Parathyroid adenoma (tissue), 2 donors: ENCODE measurements around the gene TRIM42.

Experiments used
- H2AFZ ChIP-seq: fragments of 300-600 bp; sonication (generic); one replicate; pipeline ENCODE4 v1.7.0; 2017; ENCODE audit warnings: antibody characterized with exemption, mild to moderate bottlenecking
- H3K27ac ChIP-seq: fragments of 300-600 bp; sonication (generic); one replicate; pipeline ENCODE4 v1.7.0; 2017
- H3K27me3 ChIP-seq: fragments of 300-600 bp; sonication (generic); one replicate; pipeline ENCODE4 v1.7.0; 2017; ENCODE audit warnings: low read length; ENCODE audit not compliant: control insufficient read depth, insufficient read depth
- H3K36me3 ChIP-seq: fragments of 300-600 bp; sonication (generic); one replicate; pipeline ENCODE4 v1.7.0; 2017; ENCODE audit warnings: low read length; ENCODE audit not compliant: control insufficient read depth, insufficient read depth
- H3K4me1 ChIP-seq: fragments of 300-600 bp; sonication (generic); one replicate; pipeline ENCODE4 v1.7.0; 2017; ENCODE audit warnings: control low read depth
- H3K4me2 ChIP-seq: fragments of 300-600 bp; sonication (generic); one replicate; pipeline ENCODE4 v1.7.0; 2017; ENCODE audit warnings: low read length
- H3K4me3 ChIP-seq: fragments of 300-600 bp; sonication (generic); one replicate; pipeline ENCODE4 v1.7.0; 2017; ENCODE audit warnings: low read depth, low read length
- H3K79me2 ChIP-seq: fragments of 300-600 bp; sonication (generic); one replicate; pipeline ENCODE4 v1.7.0; 2017; ENCODE audit warnings: control low read depth
- H3K9ac ChIP-seq: fragments of 300-600 bp; sonication (generic); one replicate; pipeline ENCODE4 v1.7.0; 2017; ENCODE audit warnings: mild to moderate bottlenecking
- H3K9me3 ChIP-seq: fragments of 300-600 bp; sonication (generic); one replicate; pipeline ENCODE4 v1.7.0; 2017; ENCODE audit warnings: low read length; ENCODE audit not compliant: control insufficient read depth
- CTCF ChIP-seq: fragments of 300-600 bp; sonication (generic); IDR thresholded peaks from one replicate; pipeline ENCODE4 v1.7.0; 2017; ENCODE audit warnings: antibody characterized with exemption, mild to moderate bottlenecking
- donor health status: primary hyperparathyroidism.

Gene TRIM42

GRCh38 chr3:140712301-140712700 is 34.4 kb downstream of the TRIM42 start:
- Histone ChIP-seq H3K27ac (no peak overlapping the region), H3K9ac (no peak overlapping the region), H3K4me2 (no peak overlapping the region), H3K4me3 (no peak overlapping the region), H3K27me3 (no peaks in the 10 kb centered on the region), H3K79me2 (no peaks in the 10 kb centered on the region), H3K36me3 (no peaks in the 10 kb centered on the region), H2AFZ (no peak overlapping the region), H3K9me3 (no peaks in the 10 kb centered on the region), H3K4me1 (no peaks in the 10 kb centered on the region)
- no peak for TF ChIP-seq CTCF

DNA sequence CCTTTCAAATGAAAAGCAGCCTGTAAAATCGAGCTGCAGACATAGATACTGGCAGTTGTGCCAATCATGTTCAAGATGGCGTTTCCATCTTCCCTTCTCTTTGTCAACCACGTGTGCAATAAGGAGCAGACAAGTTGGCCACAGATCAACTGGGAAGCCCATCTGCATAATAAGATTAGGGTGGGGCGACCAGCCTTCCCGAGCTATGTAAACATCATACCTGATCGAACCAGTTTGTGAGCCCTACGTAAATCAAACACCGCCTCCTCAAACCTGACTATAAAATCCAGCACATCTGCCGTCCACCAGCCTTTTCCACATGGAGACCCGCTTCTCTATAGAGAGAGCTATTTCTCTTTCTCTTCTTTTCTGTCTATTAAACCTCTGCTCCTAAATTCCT is 37.2 kb downstream of the TRIM42 start:
- Histone ChIP-seq H3K4me3 (no peak overlapping the region), H3K27me3 (no peaks in the 10 kb centered on the region), H3K27ac (no peak overlapping the region), H3K4me2 (no peak overlapping the region), H3K9ac (no peak overlapping the region), H3K9me3 (no peaks in the 10 kb centered on the region), H3K36me3 (no peaks in the 10 kb centered on the region), H3K4me1 (no peaks in the 10 kb centered on the region), H2AFZ (no peak overlapping the region), H3K79me2 (no peaks in the 10 kb centered on the region)
- TF ChIP-seq CTCF = no peak

GRCh38 chr3:140717921-140718320 is 40.1 kb downstream of the TRIM42 start:
- H3K4me2 ChIP-seq = no peak overlapping the region
- no peak overlapping the region for H2AFZ ChIP-seq
- no peaks in the 10 kb centered on the region for H3K36me3 ChIP-seq
- no peaks in the 10 kb centered on the region for H3K9me3 ChIP-seq
- no peaks in the 10 kb centered on the region for H3K4me1 ChIP-seq
- peak overlapping the region; percentile 19 for H3K27ac ChIP-seq
- no peak for TF ChIP-seq CTCF
- H3K4me3 ChIP-seq = no peak overlapping the region
- no peaks in the 10 kb centered on the region for H3K27me3 ChIP-seq
- no peak overlapping the region for H3K9ac ChIP-seq
- H3K79me2 ChIP-seq = no peaks in the 10 kb centered on the region

DNA sequence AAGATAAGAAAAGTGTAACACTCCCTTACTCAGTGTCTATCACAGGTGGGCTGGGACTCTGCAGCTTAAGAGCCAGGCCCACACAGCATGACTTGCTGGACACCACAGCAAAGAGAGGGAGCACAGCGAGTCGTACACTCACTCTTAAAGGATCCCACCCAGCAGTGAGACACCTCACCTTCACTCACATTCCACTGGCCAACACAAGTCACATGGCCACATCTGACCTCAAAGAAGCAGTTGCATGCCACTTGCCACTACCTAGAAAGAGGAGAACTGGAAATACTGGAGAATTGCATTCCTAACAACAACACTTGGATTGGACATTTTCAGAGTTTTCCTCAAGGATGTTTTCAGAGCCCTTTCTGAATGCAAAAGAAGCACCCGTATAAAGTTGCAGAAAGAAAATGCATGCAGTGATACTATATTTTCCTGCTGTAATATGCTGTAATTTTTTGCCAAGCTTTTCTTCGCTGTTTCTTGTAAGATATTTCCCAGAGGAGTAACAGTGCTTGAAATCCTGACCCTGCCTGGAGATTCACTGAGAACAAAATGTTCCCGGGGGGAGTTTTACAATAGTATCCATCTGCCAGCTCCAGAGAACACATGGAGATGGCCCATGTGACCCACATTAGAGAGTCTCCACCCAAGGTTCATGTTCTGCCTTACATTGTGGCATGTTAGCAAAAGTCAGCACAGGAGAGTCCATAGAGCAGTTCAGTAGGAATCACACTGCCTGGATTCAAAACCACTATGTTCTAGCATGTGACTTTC is 42.2 kb downstream of the TRIM42 start:
- TF ChIP-seq CTCF = no peak
- H3K79me2 ChIP-seq = no peaks in the 10 kb centered on the region
- no peak overlapping the region for H3K4me2 ChIP-seq
- no peak overlapping the region for H3K4me3 ChIP-seq
- no peaks in the 10 kb centered on the region for H3K9me3 ChIP-seq
- no peak overlapping the region for H2AFZ ChIP-seq
- H3K27ac ChIP-seq = peak overlapping the region; percentile 51
- H3K4me1 ChIP-seq = no peaks in the 10 kb centered on the region
- H3K9ac ChIP-seq = no peak overlapping the region
- no peaks in the 10 kb centered on the region for H3K36me3 ChIP-seq
- no peaks in the 10 kb centered on the region for H3K27me3 ChIP-seq

GRCh38 chr3:140723576-140723975 is 45.7 kb downstream of the TRIM42 start:
- no peaks in the 10 kb centered on the region for H3K79me2 ChIP-seq
- no peak overlapping the region for H3K27ac ChIP-seq
- TF ChIP-seq CTCF = no peak
- H3K36me3 ChIP-seq = no peaks in the 10 kb centered on the region
- no peak overlapping the region for H3K9ac ChIP-seq
- no peaks in the 10 kb centered on the region for H3K9me3 ChIP-seq
- H3K4me3 ChIP-seq = no peak overlapping the region
- no peak overlapping the region for H2AFZ ChIP-seq
- no peak overlapping the region for H3K4me2 ChIP-seq
- no peaks in the 10 kb centered on the region for H3K27me3 ChIP-seq
- H3K4me1 ChIP-seq = no peaks in the 10 kb centered on the region
